Measurements from ENCODE around the gene POLR3A.

Gene POLR3A

DNA sequence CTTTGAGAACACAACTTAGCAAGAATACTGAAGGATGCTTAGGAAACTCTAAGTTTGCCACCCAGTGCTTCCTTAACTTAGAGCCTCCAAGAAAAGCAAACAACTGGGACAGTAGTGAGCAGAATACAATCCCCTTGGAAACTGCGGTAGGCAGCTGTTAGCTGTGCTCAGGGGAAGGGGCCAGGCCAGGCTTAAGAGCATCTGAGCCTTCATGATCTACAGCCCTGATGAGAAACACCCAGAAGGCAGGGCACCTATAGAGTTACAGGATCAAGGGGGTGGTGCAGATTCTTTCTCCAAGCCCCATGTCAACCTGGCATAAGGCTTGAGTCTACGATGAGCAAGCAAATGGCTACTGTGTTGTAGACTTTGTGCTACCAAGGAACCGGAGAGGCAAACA is 51.4 kb downstream of the POLR3A start:
- DNase-seq (ENCODE audit: low spot score), result no peak

DNA sequence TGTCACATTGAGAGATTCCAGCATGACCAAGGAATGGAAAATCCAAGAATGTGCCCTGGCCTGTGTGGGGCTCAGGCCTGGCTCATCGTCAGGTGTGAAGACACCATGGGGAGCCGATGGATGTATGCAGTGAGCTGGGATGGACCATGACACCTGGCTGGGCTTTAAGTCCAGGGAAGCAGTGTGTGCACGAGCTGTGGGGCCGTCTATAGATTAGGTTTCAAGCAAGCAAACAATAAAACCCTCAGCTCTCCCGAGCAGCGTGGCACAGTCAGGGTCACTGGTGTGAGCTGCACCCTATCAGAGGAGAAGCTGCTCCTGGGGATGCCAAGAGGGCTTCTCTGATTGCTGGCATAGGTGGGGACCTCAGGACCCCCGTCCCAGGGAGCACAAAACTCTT is 52.3 kb downstream of the POLR3A start:
- DNase-seq (ENCODE audit: low spot score), result no peak

DNA sequence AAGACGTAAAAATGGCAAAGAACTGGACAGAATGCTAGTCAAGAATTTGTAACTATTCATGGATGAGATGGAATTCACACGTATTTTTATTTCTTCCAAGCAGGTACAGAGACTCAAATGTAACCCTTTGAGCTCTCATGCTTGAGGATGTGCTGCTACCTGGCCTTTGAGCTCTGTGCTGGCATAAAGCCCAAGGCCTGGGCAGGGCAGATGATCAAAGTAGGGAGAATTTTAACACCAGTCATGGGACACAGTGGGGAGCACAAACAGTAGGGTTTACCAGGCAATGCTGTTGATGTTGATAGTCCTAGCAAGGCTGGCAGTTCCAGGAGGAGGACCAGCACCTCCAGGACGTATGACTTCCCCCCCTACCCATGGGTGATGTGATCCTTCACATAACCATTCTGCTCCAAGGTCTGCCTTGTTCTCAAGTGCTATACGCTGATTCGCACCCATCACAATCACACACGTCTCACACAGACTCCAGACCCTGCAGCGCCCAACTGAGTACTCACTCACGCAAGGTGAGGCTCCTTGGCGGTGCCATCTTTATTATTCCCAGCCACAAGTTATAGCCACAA is 54.1 kb downstream of the POLR3A start:
- no peak for DNase-seq (ENCODE audit: low spot score)

DNA sequence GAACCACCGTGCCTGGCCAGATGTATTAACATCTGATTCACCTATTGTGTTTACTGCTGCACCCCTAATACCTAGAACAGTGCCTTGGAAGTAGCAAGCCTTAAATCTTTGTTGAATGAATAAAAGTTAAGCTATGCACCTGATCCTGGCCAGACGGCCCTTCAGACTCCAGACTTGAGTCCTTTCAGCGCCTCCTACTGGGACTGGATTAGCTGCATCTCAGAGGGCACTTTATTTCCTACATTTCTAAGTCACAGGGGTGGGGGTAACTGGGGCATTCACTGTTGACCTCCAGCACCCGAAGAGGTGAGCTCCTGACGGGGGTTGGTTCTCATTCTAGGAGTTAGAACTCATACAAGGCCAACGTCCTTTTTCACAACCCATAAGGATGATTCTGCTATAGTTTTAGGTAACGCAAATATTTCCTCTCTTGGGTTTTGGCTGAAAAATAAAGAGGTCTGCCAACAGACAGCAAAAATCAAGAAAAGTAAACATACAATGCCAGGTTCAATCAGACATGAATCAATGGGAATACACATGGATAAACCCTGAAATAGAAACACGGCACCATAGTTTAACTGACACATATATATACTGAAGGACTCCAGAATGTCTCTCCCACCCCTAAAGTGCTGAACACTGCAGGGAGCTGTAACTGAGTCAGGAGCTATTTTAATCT is 54.8 kb downstream of the POLR3A start:
- DNase-seq (ENCODE audit: low spot score), result no peak

DNA sequence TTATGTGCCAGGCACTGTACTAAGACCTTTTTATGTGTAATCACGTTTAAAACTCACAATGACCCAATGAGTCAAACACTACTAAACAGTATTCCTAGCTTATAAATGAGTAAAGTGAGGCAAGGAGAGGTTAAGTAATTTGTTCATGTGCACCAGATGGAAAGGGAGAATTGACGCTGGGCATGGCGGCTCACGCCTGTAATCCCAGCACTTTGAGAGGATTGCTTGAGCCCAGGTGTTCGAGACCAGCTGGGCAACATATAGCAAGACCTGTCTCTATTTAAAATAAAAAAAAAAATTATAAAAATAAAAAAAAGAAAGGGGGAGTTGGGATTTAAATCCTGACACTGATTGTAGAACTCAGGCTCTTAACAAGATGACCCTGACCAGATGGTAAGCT is 56.0 kb downstream of the POLR3A start:
- no peak for DNase-seq (ENCODE audit: low spot score)

DNA sequence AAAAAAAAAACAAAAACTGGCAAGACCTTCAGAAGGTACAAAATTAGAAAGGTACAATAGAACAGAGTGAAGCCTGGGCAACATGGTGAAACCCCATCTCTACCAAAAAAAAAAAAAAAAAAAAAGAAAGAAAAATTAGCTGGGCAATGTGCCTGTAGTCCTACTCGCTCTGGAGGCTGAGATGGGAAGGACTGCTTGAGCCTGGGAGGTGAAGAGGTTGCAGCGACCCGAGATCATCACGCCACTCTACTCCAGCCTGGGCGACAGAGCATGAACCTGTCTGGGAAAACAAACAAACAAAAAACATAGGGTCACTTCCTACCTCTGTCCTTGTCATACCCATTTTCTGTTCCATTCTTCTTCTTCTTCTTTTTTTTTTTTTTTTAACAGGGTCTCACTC is 57.2 kb downstream of the POLR3A start:
- DNase-seq (ENCODE audit: low spot score), result no peak

DNA sequence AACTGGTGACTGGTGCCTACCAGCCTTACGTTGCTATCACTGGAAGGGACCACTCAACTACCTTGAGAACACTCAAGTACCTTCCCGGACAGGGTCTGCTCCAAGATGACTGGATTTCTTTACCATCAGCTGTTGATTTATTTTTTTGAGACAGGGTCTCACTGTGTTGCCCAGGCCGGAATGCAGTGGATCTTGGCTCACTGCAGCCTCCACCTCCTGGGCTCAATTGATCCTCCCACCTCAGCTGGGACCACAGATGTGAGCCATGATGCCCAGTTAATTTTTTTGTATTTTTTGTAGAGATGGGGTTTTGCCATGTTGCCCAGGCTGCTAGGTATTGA is 57.5 kb downstream of the POLR3A start:
- DNase-seq (ENCODE audit: low spot score), result no peak

DNA sequence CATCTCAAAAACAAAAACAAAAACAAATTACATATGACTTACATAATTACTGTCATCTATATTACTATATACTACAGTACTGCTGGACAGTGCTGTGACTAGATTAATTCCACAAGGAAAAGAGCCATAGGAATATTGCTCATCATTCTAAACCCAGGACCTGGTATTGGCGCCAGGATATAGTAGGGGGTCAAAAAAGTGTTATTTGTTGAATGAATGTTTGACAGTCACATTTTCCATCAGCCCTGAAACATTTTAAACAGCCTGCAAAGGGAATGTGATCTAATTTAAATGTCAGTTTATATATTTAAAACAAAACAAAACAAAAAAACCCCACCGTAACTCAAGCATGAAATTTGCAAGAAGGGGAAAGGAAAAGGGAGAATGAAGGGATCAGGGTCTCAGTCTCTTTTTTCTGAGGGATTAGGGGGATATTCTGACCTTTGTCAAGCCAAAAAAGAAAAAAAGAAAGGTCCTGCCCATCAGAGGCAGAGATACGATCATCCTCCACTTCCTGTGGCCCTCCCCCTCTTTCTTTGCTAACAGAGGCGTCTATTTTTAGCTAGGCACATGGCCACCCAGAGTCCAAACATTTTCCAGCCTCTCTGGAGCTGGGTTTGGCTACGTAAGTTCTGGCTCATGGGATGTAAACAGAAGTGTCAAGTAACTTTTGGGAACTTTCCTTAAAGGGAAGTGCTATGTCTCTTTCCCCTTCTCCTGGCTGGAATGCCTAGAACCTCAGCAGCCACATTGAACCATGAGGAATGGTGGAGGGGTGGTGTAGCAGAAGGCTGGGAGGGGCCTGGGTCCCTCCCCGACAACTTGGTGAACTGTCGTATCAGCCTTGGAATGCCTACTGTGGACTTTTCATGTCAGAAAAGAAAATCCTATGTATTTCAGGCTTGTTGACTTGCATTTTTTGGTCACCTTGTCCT is 58.2 kb downstream of the POLR3A start:
- DNase-seq (ENCODE audit: low spot score), result no peak

DNA sequence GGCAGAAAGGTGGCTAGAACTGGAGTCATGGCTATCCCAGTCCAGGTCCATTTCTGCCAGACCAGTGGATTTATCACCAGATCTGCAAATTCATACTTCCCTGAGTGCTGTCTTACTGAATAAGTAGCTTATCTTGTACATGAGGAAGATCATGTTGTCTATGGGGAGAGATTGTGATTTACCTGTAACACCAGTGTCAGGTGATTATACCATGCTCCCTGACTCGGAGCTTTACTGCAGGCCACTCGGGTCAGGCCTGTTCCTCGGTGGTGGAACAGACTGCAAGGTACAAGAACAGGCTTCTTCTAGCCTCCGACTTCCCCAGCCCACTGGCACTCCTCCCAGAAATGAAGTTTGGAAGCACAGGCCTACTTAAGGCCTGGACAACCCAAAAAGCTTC is 60.2 kb downstream of the POLR3A start:
- DNase-seq (ENCODE audit: low spot score), result no peak

DNA sequence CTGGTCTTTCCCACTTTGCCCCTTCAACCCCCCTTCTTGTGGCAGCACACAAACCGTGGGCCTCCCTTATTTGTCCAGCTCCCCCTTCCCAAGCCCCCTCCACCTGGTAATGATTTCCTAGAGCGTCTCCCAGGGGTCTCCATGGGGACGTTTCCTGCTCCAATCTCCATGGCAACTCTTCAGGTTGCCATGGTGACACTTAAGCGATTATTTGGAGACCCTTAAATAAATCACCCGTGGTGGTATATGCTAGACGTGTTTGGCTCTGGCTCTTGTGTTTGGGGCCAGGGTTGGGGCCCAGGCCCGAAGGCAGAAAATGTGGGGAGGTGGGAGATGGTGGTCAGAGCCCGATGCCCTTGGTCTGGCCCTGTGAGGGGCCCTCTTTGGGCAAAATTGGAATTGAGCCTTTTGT is 61.7 kb downstream of the POLR3A start:
- DNase-seq (ENCODE audit: low spot score), result no peak

DNA sequence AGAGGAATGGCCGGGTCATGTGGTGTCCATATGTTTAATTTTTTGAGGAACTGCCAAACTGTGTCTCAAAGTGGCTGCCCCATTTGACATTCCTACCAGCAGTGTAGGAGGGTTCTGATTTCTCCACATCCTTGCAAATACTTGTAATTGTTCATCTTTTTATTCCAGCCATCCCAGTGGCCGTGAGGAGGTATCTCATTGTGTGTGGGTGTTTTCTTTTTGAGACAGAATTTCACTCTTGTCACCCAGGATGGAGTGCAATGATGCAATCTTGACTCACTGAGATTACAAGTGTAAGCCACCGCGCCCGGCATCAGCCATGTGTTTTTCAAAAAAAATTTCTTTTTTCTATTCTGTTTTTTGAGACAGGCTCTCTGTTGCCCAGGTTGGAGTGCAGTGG is 64.0 kb downstream of the POLR3A start:
- DNase-seq (ENCODE audit: low spot score), result no peak

DNA sequence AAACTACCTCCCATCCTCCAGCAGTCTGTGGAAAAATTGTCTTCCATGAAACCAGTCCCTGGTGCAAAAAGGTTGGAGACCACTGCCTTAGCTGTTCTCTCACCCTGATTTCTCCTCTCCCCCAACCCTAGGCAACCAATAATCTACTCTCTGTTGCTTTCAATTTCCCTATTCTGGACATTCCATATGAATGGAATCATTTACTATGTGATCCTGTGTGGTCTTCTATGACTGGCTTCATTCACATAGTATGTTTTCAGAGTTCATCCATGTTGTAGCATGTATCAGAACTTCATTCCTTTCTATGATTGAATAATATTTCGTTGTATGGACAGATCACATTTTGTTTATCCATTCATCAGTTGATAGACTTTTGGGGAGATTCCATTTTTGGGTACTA is 64.5 kb downstream of the POLR3A start:
- no peak for DNase-seq (ENCODE audit: low spot score)

DNA sequence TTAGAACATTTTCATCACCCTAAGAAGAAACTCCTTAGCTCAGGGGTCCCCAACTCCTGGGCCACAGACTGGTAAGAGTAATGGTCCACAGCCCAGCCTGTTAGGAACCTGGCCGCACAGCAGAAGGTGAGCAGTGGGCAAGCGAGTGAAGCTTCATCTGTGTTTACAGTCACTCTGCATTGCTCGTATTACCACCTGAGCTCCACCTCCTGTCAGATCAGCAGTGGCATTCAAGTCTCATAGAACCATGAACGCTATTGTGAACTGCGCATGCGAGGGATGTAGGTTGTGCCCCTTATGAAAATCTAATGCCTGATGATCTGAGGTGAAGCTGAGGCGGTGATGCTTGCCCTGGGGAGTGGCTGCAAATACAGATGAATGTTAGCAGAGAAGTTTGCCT is 65.4 kb downstream of the POLR3A start:
- no peak for DNase-seq (ENCODE audit: low spot score)

DNA sequence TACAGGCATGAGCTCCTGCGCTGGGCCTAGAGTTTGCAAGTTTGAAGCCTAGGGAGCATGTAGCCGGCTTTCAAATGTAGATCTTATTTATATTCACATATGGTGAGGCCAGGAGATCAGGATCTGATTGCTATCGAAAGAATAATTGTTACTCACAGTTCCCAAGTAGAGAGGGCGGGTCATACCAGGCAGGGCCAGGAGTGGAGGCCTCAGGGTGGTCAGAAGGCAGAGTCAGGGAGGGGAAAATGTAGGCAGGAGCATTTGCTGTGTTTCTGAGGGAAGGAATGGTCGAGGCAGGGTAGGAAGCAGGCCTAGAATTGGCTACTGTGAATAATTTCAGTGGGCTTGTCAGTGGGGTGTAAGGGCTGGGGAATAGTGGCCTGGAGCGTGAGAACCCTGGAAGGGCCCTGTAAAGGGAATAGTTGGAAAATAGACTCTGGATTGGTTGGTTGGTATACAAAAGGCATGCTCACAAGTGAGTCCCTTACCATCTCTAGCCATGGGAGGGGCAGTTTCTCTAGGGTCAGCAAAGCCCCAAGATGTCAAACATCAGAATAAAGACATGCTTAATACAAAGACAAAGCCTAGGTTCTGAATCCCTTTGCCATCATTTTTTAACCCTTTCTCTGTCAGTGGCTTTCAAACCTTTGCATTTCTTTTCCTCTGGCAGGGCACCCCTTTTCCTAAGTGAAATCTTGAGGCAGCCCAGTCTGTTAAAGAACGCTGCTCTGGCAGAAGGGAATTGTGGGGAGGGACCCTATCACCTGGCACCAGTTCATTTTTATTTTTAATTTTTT is 66.8 kb downstream of the POLR3A start:
- DNase-seq (ENCODE audit: low spot score), result no peak

DNA sequence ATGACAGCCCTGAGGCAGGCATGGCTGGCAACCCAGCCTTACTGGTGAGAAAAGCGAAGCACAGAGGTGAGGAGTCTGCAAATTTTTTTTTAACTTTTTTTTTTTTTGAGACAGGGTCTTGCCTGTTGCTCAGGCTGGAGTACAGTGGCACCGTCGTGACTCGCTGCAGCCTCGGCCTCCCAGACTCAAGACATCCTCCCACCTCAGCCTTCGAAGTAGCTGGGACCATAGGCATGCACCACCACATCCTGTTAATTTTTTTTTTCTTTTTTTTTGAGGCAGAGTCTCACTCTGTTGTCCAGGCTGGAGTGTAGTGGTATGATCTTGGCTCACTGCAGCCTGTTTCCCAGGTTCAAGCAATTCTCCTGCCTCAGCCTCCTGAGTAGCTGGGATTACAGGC is 67.6 kb downstream of the POLR3A start:
- DNase-seq (ENCODE audit: low spot score), result no peak

DNA sequence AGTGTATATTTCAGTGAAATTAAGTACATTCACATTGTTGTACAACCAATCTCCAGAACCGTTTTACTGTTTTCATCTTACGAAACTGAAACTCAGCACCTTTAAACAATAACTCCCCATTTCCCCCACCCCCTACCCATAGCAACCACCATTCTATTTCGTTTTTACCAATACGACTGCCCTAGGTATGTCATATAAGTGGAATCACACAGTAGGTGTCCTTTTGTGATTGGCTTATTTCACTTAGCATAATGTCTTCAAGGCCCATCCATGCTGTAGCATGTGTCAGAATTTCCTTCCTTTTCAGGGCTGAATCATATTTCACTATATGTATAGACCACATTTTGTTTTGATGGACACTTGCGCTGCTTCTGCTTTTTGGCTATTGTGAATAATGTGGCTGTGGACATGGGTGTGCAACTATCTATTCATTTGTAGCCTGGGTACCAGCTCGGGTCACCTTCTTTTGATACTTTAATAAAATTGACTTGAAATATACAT is 68.4 kb downstream of the POLR3A start:
- DNase-seq (ENCODE audit: low spot score), result no peak

DNA sequence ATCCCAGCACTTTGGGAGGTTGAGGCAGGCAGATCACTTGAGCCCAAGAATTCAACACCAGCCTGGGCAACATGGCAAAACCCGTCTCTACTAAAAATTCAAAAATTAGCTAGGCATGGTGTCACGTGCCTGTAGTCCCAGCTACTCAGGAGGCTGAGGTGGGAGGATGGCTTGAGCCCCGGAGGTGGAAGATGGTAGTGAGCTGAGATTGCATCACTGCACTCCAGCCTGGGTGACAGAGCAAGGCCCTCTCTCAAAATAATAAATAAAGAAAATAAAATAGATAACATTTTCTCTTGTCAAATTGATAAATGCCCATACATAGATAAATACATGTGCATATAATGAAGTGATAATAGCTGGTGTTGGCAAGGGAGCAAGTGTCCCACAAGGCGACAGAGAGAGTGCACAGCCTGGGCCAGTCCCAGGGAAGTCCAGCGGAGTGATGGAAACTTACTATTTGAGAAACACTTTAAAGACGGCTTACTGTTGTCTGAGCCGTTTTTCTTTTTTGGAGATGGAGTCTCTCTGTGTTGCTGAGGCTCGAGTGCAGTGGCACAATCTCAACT is 69.3 kb downstream of the POLR3A start:
- DNase-seq (ENCODE audit: low spot score), result no peak

DNA sequence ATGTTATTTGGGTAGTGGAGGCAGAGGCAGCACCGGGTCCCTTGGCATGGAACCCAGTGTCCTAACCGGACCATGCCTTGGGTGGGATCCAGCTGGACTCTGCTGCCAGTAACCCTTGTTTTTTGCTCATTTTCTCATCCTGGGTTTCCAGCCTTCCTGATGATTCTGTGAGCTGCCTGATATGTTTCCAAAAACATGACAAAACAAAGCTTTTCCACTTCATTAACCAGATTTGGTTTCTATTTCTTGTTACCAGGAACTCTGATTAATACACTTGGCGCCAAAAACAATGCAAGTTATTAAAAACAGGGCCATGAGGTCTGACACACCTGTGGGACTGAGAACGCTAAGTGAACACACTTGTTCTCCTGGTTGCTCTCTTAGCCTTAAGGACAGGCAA is 69.9 kb downstream of the POLR3A start:
- no peak for DNase-seq (ENCODE audit: low spot score)

DNA sequence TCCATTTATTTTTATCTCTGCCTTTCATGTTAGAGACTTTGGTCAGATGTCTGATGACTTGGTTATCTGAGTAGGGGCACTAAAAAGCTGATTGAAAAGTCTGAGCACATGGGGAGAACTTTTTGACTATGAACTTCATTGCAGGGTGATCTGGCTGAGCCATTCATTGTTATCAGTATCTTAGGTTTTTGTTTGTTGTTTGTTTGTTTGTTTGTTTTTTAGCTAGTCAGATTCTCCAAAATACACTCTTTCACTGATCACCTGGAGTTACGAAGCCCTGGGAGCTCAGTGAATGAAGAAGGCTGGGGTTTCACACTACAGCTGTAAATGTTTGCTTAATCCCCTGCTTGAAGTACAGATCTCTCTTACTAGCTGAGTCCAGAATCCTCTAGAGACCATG is 74.2 kb downstream of the POLR3A start:
- DNase-seq (ENCODE audit: low spot score), result no peak

DNA sequence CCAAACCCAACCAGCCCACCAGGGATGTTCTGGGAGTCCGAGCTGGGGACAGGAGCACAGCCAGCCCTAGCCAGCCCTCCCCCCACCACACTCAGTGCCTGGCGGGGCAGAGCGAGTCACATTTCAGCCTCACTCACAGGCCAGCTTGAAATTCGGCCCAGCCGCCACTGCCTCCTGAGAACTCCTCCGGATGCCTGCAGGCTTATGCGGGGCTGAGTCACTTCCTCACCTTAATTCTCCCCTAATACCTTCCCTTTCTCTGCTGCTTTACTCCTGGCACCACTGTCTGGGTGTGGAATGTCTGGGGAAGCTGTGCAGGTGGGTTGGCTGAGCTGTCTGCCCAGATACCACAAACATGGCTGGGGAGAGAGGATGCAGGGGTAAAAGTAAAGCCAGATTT is 80.1 kb downstream of the POLR3A start:
- DNase-seq (ENCODE audit: low spot score), result peak; percentile 33

DNA sequence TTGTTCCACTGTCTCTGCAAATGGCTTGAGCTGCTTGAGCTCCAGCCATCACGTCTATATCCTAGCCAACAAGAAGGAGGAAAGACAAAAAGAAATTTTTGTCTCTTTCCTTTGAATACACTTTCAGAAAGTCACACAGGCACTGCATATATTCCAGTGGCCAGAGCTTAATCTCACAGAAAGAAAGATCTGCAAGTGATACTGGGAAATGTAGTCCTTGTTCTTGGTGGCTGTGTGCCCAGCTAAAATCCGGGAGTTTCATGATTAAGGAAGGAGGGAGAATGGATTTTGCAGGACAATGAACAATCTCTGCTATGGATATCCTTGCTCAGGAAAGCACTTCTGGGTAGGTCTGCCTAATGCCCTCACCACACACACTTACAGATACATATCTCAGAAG is 83.2 kb downstream of the POLR3A start:
- no peak for DNase-seq (ENCODE audit: low spot score)

DNA sequence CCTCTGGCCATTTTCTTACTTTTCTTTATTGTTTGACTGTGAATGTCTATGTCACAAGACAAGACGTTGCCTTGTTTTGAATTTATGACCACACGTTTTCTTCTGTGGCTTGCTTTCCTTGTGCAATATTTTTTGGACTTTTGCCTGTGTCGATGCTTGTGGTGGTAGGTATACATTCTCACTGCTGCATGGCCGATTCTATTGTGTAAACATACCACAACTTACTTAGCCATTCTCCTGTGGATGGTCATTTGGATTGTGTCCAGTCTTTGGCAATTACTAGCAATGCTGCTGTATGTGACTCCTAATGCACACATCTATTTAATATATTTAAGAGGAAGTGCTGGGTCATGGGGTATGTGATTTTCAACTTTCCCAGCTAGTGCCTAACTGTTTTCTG is 84.8 kb downstream of the POLR3A start:
- no peak for DNase-seq (ENCODE audit: low spot score)

All from D341Med (cell line).